Stimulated activated CD4-positive, alpha-beta T cell treated with anti-CD3 and anti-CD28 coated beads, Interleukin-12 subunit alpha, Interleukin-12 subunit beta, amount 100 ng/mL, for 24 hours (primary cell): ENCODE results near the gene DTNBP1.
A peak's percentile ranks its signal among the peaks of the same experiment; 100 is the strongest.

Experiments used
- DNase-seq, 2 experiments: peaks; one replicate each; pipeline ENCODE4 v3.0.0-alpha.2; 2020; ENCODE audit warnings: low read depth in 2 of 2

DTNBP1 gene

GRCh38 chr6:15588971-15589634 lies 73.7 kb downstream of the DTNBP1 start:
- peak in 1 of 2 experiments; percentile 2 for DNase-seq

GRCh38 chr6:15586503-15586902 lies 76.3 kb downstream of the DTNBP1 start:
- no peak for DNase-seq

GRCh38 chr6:15585760-15586214 lies 77.0 kb downstream of the DTNBP1 start:
- DNase-seq = no peak

GRCh38 chr6:15582499-15582898 lies 80.3 kb downstream of the DTNBP1 start:
- no peak for DNase-seq

GRCh38 chr6:15581751-15582150 lies 81.1 kb downstream of the DTNBP1 start:
- no peak for DNase-seq

- DNase-seq = no peak
These were observed 82.5 kb downstream of the DTNBP1 start for GRCh38 chr6:15580326-15580725.

- DNase-seq = no peak
These were observed 84.0 kb downstream of the DTNBP1 start for GRCh38 chr6:15578716-15579391.

GRCh38 chr6:15577550-15578171 lies 85.2 kb downstream of the DTNBP1 start:
- DNase-seq = no peak

GRCh38 chr6:15577106-15577505 lies 85.7 kb downstream of the DTNBP1 start:
- no peak for DNase-seq

GRCh38 chr6:15575357-15576033 lies 87.3 kb downstream of the DTNBP1 start:
- DNase-seq = no peak

- no peak for DNase-seq
These were observed 88.3 kb downstream of the DTNBP1 start for GRCh38 chr6:15574486-15574885.

- DNase-seq = no peak
These were observed 88.8 kb downstream of the DTNBP1 start for GRCh38 chr6:15574023-15574422.

- no peak for DNase-seq
These were observed 89.4 kb downstream of the DTNBP1 start for GRCh38 chr6:15573384-15573783.

- DNase-seq = no peak
These were observed 90.4 kb downstream of the DTNBP1 start for GRCh38 chr6:15572296-15573016.

GRCh38 chr6:15570171-15570570 lies 92.7 kb downstream of the DTNBP1 start:
- no peak for DNase-seq

GRCh38 chr6:15569035-15569995 lies 93.5 kb downstream of the DTNBP1 start:
- no peak for DNase-seq

- no peak for DNase-seq
These were observed 99.9 kb downstream of the DTNBP1 start for GRCh38 chr6:15562977-15563376.

GRCh38 chr6:15561447-15562199 lies 101.2 kb downstream of the DTNBP1 start:
- DNase-seq = no peak

GRCh38 chr6:15560713-15561112 lies 102.1 kb downstream of the DTNBP1 start:
- DNase-seq = no peak

GRCh38 chr6:15557174-15557573 lies 105.7 kb downstream of the DTNBP1 start:
- no peak for DNase-seq
